Heart left ventricle (tissue), 13 donors: ENCODE measurements around the gene CMTM5.

Experiments
- POLR2A ChIP-seq, 2 donors: fragments of 450-650 bp; IDR thresholded peaks; one replicate each; pipeline ENCODE4 v1.6.1; 2017; ENCODE audit warnings: antibody characterized with exemption in 2 of 2, mild to moderate bottlenecking in 2 of 2, moderate library complexity in 2 of 2
- TF ChIP-seq, protein P1 (sequence below), 12 donors: fragments of 200-600 bp; sonication (generic) in 4 of 12; IDR thresholded peaks; one replicate each; pipeline versions ENCODE4 v1.5.0 to v1.8.0; 2018 to 2022; ENCODE audit warnings: antibody characterized with exemption in 12 of 12, mild to moderate bottlenecking in 5 of 12
- donor health status: ischemic (EF 13 %, LVEDD 7.1; RV severe dilation, severe dysfunction).
- donor health status: DM: no; HTN: yes; CAD: no.
- donor health status: DM: no; HTN: no; CAD: no.
- donor health status: ischemic (EF 25% LVEDD 6.9; RV normal size, moderate dysfunction).
- donor health status: ischemic (EF 25% LVEDD 5.7; RV mildly dilated, moderate dysfunction).
- donor health status: ischemic (EF 35%, LVEDD 5.7; RV mildly dilated, moderate dysfunction).
- donor health status: nonischemic (EF 11% LVEDD 7.7; RV severe dilation, severe dysfunction).
- donor health status: DM: yes; HTN: yes; CAD: no.
- donor health status: PGD.
- donor health status: ischemic (EF 29% LVEDD 5.4; RV normal size, mild dysfunction).
- donor health status: nonischemic (EF 23%, LVEDD 6.1; RV moderate dilation, normal function).

DNA sequence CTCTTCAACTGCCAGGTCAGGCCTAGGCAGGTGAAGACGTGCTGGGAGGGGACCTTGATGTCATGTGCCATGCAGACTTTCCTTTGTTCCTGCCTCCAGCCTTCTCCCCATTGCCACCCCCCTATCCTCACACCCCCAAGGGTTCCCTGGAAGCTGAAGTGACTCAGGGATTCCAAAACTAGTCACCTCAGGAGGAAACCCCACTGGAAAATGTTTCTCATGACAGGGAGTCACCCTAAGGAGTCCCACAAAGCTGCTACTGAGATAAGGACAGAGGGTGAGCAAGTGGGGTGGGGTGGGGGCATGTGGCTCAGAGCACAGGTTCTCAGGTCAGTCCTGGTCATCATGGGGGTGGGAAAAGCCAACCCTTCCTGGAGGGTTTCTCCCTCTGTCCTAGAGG, 6.6 kb upstream of the CMTM5 start:
- TF ChIP-seq, protein P1, sequence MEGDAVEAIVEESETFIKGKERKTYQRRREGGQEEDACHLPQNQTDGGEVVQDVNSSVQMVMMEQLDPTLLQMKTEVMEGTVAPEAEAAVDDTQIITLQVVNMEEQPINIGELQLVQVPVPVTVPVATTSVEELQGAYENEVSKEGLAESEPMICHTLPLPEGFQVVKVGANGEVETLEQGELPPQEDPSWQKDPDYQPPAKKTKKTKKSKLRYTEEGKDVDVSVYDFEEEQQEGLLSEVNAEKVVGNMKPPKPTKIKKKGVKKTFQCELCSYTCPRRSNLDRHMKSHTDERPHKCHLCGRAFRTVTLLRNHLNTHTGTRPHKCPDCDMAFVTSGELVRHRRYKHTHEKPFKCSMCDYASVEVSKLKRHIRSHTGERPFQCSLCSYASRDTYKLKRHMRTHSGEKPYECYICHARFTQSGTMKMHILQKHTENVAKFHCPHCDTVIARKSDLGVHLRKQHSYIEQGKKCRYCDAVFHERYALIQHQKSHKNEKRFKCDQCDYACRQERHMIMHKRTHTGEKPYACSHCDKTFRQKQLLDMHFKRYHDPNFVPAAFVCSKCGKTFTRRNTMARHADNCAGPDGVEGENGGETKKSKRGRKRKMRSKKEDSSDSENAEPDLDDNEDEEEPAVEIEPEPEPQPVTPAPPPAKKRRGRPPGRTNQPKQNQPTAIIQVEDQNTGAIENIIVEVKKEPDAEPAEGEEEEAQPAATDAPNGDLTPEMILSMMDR (IDR thresholded peaks at IDR 0.05), result no peak
- no peak for TF ChIP-seq POLR2A (IDR thresholded peaks at IDR 0.05)
